ENCODE data around the gene SORL1.
A peak's percentile ranks its signal among the peaks of the same experiment; 100 is the strongest.

The SORL1 gene

DNA sequence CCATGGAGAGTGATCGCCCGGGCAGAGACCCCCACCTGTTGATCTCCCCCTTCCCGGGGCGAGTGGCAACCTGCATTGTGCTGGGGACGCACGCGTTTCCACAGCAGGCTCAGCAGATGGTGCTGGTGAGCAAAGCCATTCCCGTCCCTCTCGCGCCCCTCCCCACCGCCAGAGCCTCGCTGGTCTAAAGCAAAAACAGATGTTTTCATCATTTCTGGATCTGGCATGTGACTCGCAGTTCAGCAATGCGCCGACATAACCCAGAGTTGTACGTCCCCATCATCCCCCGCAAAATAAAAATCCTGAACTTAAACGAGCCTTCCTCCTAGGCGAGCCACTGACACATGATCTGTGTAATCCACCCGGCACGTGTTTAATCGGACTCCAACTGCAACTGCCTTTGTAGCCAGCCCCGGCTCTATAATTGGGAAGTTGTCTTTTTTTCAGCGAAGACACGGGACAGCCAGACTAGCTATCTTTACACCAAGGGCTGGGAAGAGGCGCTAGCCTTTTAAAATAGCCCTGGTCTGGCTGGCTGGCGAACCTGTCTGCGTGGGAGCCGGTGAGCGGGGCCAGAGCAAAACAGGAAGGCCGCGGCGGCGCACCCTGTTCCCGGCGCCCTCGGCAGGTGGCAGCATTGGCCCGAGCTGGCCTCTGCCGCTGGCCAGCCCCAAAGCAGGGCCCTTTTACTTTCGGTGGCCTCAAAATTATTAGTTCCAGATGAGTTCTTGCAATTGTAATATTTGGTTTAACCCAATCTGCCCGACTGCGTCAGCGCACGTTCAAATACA is 203.6 kb downstream of the SORL1 start:
- peak; percentile 31 for DNase-seq (ENCODE audit: low read depth, low spot score)

DNA sequence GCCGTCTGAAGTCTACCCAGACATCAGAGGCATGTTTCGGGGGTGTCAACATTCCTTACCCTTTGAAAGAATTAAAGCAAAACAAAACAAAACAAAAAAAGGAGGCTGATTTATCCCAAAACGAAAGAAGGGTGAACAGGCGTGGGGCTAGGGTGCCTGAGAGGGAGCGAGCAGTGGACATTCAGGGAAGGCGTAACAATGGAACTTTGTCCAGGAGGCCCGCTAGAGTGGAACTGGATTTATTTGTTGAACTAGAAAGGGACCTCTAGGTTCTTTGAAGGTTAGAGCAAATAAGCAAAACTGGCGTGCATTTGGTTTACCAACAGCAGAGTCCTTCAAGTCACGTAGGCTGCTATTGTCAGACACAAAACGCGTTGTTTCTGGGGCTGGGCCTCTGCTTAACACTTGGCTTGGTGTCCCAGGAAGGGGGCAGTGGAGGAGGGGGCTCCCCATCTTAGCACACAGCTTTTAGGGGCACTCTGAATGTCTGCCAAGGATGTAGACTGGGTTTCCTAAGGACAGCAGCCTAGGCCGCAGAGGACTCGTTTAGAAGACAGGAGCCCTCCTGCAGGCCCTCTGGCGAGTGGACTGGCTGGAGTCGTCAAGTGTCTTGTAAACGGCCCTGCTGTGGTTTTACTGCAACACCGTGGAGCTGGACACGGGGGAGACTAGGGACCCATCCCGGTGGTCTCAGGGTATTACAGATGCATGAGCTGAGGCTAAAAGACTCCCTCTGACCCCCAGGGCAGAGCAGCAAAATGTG is 204.4 kb downstream of the SORL1 start:
- DNase-seq (ENCODE audit: low read depth, low spot score) = no peak

DNA sequence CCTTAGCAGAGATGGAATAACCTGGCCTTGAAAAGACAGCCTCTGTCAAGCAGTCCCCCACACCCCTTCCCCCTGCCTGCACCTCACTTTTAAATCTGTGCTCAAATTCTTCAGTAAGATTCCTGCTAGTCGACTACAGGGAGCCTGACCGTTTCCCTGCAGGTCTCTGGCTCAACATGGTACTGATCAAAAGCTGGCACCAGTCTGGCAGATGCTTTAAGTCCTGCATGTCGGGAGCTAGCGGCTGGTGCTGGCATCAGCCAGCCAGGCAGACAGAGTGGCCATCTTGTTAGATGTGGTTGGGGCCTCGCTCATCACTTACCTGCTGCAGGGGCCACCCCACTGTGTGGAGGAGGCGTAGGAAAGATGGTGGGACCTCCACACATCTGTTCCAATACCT is 205.0 kb downstream of the SORL1 start:
- DNase-seq (ENCODE audit: low read depth, low spot score) = no peak

DNA sequence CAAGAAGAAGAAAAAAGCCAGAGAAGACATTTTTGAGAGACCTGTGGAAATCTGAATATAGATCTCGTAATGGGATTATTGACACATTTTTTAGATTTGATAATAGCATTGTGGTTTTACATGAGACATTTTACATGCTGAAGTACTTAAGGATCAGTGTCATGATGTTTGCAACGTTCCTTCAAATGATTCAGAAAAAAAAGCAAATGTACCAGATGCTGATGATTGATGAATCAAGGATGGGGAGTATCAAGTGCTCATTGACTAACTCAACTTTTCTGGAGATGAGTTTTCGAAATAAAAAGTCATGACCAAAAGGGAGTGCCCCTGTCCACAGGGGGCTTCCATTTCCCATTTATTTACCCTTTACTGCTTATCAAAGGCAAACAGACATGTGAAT is 207.7 kb downstream of the SORL1 start:
- no peak for DNase-seq (ENCODE audit: low read depth, low spot score)

DNA sequence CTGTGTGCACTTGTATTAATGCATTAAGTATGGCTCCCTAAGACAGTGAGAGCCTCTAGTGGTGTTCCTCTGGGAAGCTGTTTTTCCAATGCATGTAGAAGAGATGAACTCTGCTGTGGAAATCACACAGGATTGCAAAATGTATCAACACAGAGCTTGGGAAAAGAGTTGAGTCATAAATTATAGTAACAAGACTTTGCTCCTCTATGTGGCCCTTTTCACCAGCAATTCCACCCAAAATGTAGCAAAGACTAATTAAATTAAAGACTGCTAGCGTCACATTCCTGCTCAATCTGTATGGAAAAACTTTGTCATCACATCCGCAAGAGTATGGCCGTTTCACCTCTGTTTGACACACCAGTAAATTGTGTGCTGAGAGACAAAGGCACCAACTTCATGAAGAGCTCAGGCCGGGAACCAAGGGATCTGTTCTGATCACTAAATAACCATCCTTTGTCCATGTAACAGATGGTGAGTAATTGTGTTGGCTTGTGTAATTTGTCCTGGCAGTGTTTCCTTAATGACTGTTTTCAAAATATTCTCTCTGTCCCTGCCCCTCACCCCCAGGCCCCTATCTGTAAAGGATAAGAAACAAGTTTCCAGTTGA is 209.9 kb downstream of the SORL1 start:
- no peak for DNase-seq (ENCODE audit: low read depth, low spot score)

DNA sequence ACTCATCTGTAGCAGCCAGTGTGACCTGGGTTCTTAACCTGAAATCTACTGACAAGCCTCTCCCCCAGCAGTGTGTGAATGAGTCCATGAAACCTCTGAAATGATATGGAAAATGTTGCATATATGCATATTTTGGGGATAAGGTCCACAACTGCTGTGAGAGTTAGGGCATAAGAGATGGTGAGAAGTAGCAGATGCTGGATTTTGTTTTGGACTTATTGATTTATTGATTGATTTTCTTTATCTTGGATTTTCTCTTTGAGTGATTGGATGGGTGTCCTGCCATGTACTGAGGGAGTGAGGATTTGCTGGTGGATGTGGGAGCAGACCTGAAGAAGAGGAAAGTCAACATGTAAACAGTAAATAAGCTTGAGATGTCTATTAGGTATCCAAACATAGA is 212.0 kb downstream of the SORL1 start:
- DNase-seq (ENCODE audit: low read depth, low spot score) = no peak

DNA sequence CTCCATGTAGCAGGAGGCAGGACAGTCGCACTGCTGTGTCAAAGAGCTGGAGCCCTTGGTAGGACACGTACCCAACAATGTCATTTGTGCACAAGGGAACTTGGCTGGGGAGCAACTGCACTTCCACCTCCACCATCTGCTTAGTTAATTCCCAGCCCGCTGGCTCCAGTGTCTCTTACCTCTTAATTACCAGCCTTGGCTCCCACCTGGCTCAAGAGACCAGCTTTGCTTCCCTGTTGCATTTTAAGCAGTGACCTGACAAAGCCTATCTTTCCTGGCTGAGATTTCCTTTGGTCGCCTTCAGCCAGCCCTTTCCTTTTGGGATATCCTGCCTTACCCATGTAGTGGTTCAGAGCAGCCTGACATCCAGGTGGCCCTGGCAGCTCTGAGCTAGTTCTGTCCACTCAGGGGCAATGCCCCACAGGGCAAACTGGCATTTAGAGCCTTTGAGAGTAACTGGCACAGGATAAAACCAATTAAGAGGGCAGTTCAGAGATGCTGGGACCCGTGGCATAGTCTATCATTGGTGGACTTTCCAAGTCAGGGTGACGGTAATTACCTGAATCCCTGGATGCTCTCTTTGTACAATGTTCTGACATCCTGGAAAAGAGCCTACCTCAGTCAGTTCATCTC is 213.2 kb downstream of the SORL1 start:
- DNase-seq (ENCODE audit: low read depth, low spot score) = no peak

DNA sequence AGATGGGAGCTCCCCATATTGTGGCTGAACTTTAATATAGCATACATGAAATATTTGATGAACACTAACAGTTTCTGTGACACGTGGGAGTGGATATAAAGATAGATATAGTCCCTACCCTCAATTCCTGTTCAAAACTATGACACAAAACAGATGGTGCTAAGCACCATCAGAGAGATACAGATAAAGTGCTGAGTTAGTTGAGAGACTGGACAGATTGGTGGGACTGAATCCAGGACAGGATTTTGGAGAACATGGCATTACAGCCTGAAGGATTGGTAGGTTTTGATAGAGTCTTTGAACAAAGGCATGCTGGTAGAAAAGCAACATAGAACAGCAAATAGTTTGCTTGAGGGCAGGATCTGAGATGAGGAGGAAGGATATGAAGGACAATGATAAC is 215.7 kb downstream of the SORL1 start:
- no peak for DNase-seq (ENCODE audit: low read depth, low spot score)

DNA sequence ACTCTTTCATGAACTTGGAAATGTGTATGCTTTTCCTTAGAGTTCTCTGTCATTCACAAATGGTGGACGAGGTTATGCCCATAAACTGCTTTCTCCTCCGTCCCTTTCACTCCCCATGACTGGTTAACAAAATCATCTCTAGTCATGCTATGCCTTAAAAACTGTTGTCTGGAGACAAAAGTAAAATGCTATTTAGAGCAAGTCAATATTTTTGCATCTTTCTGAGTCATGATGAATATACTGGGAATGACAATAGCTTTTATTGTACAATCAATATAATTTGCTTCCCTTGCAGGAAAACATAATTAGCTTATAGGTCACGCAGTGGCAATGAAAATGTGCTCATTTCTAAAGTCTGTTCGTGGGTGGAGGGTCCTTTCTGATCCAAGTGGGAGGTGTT is 217.3 kb downstream of the SORL1 start:
- DNase-seq (ENCODE audit: low read depth, low spot score) = no peak

DNA sequence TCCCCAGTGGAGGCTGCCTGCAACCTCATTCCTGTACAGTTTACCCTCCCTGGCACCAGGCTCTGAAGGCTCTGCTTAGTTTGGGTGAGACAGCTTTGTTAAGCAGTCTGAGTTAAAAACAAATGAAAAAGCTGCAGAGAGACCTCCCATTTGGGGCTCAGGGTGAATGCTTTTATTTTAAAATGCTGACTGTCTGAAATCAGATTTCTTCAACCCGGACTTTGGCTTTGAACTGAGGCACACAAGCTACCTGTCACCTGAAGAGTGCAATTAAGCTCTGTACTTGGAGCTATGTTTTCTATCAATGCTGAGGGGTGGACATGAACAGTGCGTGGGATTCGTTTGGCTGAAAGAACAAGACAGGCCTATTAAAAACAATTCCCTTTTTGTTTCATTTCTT is 218.2 kb downstream of the SORL1 start:
- no peak for DNase-seq (ENCODE audit: low read depth, low spot score)

DNA sequence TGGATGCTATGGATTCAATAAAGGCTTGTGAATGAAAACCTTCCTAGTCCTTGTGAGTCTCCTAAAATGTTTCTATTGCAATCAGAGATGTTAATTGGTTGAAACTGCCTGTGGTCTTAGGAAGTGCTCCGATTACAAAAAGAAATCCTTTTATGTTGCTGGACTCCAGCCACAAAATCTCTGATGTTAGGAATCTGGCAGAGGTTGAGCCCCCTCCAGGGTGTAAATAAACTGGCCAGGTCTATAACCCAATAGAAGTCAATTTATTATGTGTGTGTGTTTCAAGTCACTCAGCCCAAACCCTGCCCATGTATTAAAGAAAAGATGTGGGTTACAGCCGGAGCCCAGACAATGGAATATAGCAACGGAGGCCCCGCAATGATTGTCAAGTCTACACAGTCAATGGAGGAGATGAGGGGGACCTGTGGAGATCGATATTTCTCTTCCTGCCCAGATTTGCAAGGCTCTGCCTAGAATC is 218.7 kb downstream of the SORL1 start:
- no peak for DNase-seq (ENCODE audit: low read depth, low spot score)

DNA sequence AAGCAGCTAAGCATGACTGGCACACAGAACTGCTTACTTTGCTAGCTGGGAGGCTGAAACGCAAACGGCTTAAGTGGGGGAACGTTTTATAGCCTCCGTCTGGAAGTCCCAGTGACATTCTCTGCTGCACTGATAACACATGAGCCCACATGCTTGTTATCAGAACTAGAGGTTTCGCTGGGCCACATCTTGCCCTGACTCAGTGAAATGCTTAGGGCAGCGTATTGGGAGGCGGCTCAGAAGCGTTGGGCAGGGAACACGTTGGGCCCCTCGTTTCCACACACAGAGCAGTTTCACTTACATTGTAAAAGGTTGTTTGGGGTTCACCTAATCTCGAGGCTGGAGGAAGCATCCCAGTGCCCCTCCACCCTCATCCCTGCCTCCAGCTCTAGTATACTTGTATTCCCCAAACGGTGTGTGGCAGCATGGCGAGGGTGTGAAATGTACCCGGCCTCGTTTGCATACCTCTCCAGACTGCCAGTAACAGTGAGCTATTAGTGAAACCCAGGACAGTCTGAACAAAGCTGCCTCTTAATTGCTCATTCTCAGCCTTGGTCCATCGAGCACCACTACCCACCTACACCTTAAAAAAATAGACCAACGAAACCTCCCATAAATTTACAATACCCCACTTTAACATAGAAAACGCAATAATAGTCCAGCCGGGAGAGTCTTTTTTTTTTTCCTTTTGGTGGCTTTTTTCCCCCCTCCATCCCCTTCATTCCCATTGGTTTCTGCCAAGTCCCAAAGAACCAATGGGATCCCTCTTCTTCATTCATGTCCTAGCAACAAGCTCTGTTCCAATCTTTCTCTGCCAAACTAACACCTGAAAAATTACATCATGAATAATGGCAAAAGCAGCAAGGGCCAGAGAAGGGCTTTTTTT is 219.4 kb downstream of the SORL1 start:
- no peak for DNase-seq (ENCODE audit: low read depth, low spot score)

DNA sequence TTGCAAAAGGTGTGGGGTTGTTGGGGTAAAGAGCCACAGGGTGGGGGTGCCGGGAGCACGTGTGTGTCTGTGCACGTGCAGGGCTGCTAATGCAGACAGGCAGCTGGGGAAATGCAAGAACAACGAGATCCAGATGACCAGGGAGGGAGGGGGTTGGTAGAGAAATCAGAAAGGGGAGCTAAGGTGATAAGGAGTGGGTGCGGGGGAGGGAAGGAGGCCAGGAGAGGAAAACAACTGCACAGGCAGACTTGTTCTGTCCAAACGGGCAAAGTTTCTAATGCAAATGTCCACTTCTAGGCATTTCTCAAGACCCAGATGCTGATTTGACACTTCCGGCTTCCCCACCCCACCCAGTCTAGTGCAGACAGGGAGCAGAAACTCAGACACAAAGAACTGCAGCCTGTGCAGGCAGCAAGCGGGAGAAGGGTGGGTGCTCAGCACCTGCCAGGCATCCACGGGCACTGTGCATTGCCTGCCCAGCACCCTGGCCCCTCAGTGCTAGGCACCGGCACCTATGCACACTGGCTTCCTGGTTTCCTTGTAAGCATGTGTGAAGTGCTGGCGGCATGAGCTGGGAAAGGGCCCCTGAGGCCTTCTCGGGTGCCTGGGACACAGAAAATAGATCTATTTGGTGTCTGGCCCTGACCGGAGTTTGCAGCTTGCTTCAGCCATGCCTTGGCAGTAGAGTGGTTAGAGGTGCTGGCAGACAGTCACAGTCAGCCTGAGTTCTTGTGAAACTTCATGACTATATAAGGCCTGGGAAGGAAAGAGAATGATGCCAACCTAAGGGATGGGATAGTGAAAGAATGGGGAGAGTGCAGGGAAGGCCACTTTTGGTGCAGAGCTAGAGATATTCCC is 220.7 kb downstream of the SORL1 start:
- DNase-seq (ENCODE audit: low read depth, low spot score) = no peak

DNA sequence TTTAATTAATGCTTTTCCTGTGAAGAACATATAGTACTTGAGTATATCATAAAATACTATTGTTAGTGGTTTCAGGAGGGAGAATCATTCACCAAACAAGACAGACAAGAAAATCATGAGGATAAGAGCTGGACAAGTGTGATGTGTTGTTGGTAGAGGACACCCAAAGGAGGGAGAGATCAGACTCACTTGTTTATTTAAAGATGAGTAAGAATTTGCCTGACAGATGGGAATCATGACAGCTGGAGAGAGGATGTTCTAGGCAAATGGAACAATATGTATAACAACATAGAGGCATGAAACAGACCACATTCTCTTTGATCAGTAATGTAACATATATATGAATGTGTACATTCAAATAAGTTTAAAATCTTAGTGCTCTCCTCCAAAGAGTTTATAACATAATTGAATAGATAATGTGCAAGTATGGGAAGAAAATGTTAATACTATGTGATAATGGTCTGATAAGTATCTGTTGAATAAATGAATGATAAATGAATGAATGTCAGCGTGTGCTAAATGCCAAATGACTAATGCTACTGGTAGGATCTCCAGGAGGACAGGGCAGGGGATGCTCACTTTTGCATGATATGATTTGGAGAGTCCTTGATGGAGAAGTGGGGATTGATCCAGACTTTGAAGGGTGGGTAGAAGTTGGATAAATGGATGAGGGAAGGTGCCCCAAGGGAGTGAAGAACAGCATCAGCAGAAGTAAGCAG is 229.6 kb downstream of the SORL1 start:
- no peak for DNase-seq (ENCODE audit: low read depth, low spot score)

Data from activated CD4-positive, CD25-positive, alpha-beta regulatory T cell treated with anti-CD3 and anti-CD28 coated beads, Interleukin-2, amount 50 U/mL, for 16 hours (primary cell).